Type B pancreatic cell (in vitro differentiated cells): ENCODE data around the gene EPG5. TPM values are rescaled to one million over a fixed set of nuclear protein-coding genes. Genes with fewer than 3 reads are reported as not detected.
"Not testable (repeated sequence)": the region's sequence is repeated elsewhere in the genome, so short reads cannot be mapped to it uniquely, and the experiment has no call there.

Source experiments
- DNase-seq: peaks from one replicate; pipeline ENCODE4 v3.0.0; 2021; ENCODE audit warnings: mixed read lengths; ENCODE audit not compliant: unreplicated experiment; ENCODE audit errors: extremely low spot score
- H3K27ac Mint-ChIP-seq: 2 replicates; pipeline ENCODE4 v1.8.0; 2021; ENCODE audit warnings: mild to moderate bottlenecking, mixed read lengths
- H3K27me3 Mint-ChIP-seq: 2 replicates; pipeline ENCODE4 v1.8.0; 2021; ENCODE audit warnings: mixed read lengths
- H3K36me3 Mint-ChIP-seq: 2 replicates; pipeline ENCODE4 v1.8.0; 2021; ENCODE audit warnings: mixed read lengths
- H3K4me1 Mint-ChIP-seq: one replicate; pipeline ENCODE4 v1.8.0; 2021; ENCODE audit warnings: mixed read lengths; ENCODE audit not compliant: unreplicated experiment
- H3K4me3 Mint-ChIP-seq: 2 replicates; pipeline ENCODE4 v1.8.0; 2021; ENCODE audit warnings: mild to moderate bottlenecking, mixed read lengths
- H3K9me3 Mint-ChIP-seq: 2 replicates; pipeline ENCODE4 v1.8.0; 2021; ENCODE audit warnings: mixed read lengths
- CTCF ChIP-seq: fragments of 200-600 bp; sonication (generic); conservative IDR thresholded peaks from 2 replicates; pipeline ENCODE4 v1.5.0; 2021; ENCODE audit warnings: antibody characterized with exemption, mild to moderate bottlenecking
- total RNA-seq: library from RNA; stranded (reverse); gene quantifications from 2 replicates; pipeline ENCODE4 v1.2.1, GENCODE V29; 2021; ENCODE audit warnings: low replicate concordance

Gene EPG5
- total RNA-seq, 1 donor from 2014 or later, result 27.9 TPM

- H3K27me3 Mint-ChIP-seq, result no peaks in the 10 kb centered on the region
- no peaks in the 10 kb centered on the region for H3K36me3 Mint-ChIP-seq
- no peak for DNase-seq
- H3K4me3 Mint-ChIP-seq, result no peak overlapping the region
- H3K9me3 Mint-ChIP-seq, result no peaks in the 10 kb centered on the region
- H3K4me1 Mint-ChIP-seq, result peaks cover 5% of the 10 kb centered on the region
- TF ChIP-seq CTCF, result no peak
- no peak overlapping the region for H3K27ac Mint-ChIP-seq
These were observed 9.4 kb upstream of the EPG5 start for GRCh38 chr18:45976566-45976965.

- Mint-ChIP-seq H3K4me3 (no peak overlapping the region), H3K9me3 (no peaks in the 10 kb centered on the region), H3K4me1 (peaks cover 5% of the 10 kb centered on the region), H3K27me3 (no peaks in the 10 kb centered on the region), H3K36me3 (no peaks in the 10 kb centered on the region), H3K27ac (no peak overlapping the region)
- peak; percentile 82 for TF ChIP-seq CTCF
- DNase-seq, result no peak
These were observed 7.0 kb upstream of the EPG5 start for GRCh38 chr18:45974088-45974536.

GRCh38 chr18:45964913-45965312 is 2.2 kb downstream of the EPG5 start:
- Mint-ChIP-seq H3K4me3 (peak overlapping the region; percentile 71), H3K27ac (peak overlapping the region; percentile 34)
- not testable (repeated sequence) for H3K27me3 Mint-ChIP-seq, DNase-seq, H3K9me3 Mint-ChIP-seq, H3K4me1 Mint-ChIP-seq, H3K36me3 Mint-ChIP-seq

- Mint-ChIP-seq H3K9me3 (no peaks in the 10 kb centered on the region), H3K27me3 (no peaks in the 10 kb centered on the region), H3K4me1 (peaks cover 4% of the 10 kb centered on the region), H3K4me3 (no peak overlapping the region), H3K27ac (no peak overlapping the region), H3K36me3 (peaks cover 10% of the 10 kb centered on the region)
- no peak for TF ChIP-seq CTCF
- no peak for DNase-seq
These were observed 4.3 kb downstream of the EPG5 start for GRCh38 chr18:45962866-45963265.

- Mint-ChIP-seq H3K4me3 (no peak overlapping the region), H3K27ac (no peak overlapping the region), H3K9me3 (no peaks in the 10 kb centered on the region), H3K27me3 (no peaks in the 10 kb centered on the region), H3K4me1 (peaks cover 4% of the 10 kb centered on the region), H3K36me3 (peaks cover 10% of the 10 kb centered on the region)
- DNase-seq, result no peak
- no peak for TF ChIP-seq CTCF
These were observed 4.7 kb downstream of the EPG5 start for GRCh38 chr18:45962461-45962860.

- not testable (repeated sequence) for H3K4me1 Mint-ChIP-seq, DNase-seq, H3K36me3 Mint-ChIP-seq, H3K27ac Mint-ChIP-seq, H3K4me3 Mint-ChIP-seq, H3K27me3 Mint-ChIP-seq, H3K9me3 Mint-ChIP-seq
These were observed 7.6 kb downstream of the EPG5 start for GRCh38 chr18:45959484-45959883.

GRCh38 chr18:45958730-45959129 is 8.4 kb downstream of the EPG5 start:
- Mint-ChIP-seq H3K9me3 (no peaks in the 10 kb centered on the region), H3K4me1 (peaks cover 4% of the 10 kb centered on the region), H3K4me3 (no peak overlapping the region), H3K27ac (no peak overlapping the region), H3K36me3 (peaks cover 10% of the 10 kb centered on the region), H3K27me3 (no peaks in the 10 kb centered on the region)
- DNase-seq, result no peak
- no peak for TF ChIP-seq CTCF
